GM21786 (cell line): ENCODE data around the gene UAP1L1.
"Not testable (repeated sequence)": the region's sequence is repeated elsewhere in the genome, so short reads cannot be mapped to it uniquely, and the experiment has no call there.

ENCODE experiments used
- ATAC-seq: cut with Tn5 transposase; IDR thresholded peaks from one replicate; pipeline ENCODE4 v1.9.1; 2021; ENCODE audit not compliant: unreplicated experiment

UAP1L1 gene

GRCh38 chr9:137111788-137112563 is 34.7 kb downstream of the UAP1L1 start:
- no peak for ATAC-seq

GRCh38 chr9:137112564-137113384 is 35.5 kb downstream of the UAP1L1 start:
- no peak for ATAC-seq

GRCh38 chr9:137113385-137114159 is 36.3 kb downstream of the UAP1L1 start:
- ATAC-seq, result no peak

- ATAC-seq, result peak; percentile 18
Measured at GRCh38 chr9:137114220-137114612, 36.9 kb downstream of the UAP1L1 start.

GRCh38 chr9:137114613-137115393 is 37.5 kb downstream of the UAP1L1 start, which contains the start of gene DPP7:
Gene DPP7, minus strand, starts transcription at chr9:137114733. Its CDS starts 20 bp downstream, at chr9:137114713.
- ATAC-seq, result peak; percentile 59

- no peak for ATAC-seq
Measured at GRCh38 chr9:137115394-137116026, 38.2 kb downstream of the UAP1L1 start.

- ATAC-seq, result no peak
Measured at GRCh38 chr9:137116027-137116507, 38.8 kb downstream of the UAP1L1 start.

- no peak for ATAC-seq
Measured at GRCh38 chr9:137116728-137117127, 39.4 kb downstream of the UAP1L1 start.

- no peak for ATAC-seq
Measured at GRCh38 chr9:137117269-137117731, 40.0 kb downstream of the UAP1L1 start.

- ATAC-seq, result not testable (repeated sequence)
Measured at GRCh38 chr9:137118092-137118603, 40.8 kb downstream of the UAP1L1 start.

GRCh38 chr9:137121927-137122795 is 44.8 kb downstream of the UAP1L1 start:
- ATAC-seq, result not testable (repeated sequence)

GRCh38 chr9:137122796-137123467 is 45.6 kb downstream of the UAP1L1 start:
- ATAC-seq, result not testable (repeated sequence)

GRCh38 chr9:137123468-137123837 is 46.1 kb downstream of the UAP1L1 start:
- no peak for ATAC-seq

GRCh38 chr9:137123952-137124462 is 46.7 kb downstream of the UAP1L1 start:
- not testable (repeated sequence) for ATAC-seq

- ATAC-seq, result no peak
Measured at GRCh38 chr9:137126786-137127185, 49.5 kb downstream of the UAP1L1 start.

GRCh38 chr9:137127301-137128157 is 50.2 kb downstream of the UAP1L1 start:
- ATAC-seq, result no peak
